ENCODE results near the gene FAM83E.
"Not testable (repeated sequence)": the region's sequence is repeated elsewhere in the genome, so short reads cannot be mapped to it uniquely, and the experiment has no call there.

Gene FAM83E

DNA sequence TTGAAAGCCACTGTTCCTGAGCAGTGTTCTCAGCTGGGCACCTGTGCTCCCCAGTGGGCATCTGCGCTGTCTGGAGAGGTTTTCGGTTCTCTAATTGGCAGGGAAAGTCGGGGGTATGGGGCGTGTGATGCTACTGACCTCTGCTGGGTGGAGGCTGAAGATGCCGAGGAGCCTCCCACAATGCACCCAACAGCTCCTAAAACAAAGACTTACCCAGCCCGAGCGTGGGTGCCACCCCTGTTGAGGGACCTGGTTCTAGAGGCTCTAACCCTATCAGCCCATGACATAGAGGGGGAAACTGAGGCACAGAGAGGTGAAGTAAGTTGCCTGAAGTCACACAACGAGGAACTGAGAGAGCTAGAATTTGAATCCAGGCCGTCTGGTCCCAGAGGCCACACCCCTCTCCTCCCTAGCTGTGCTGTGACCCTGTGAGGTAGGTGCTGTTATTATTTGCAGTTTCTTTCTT lies 6.0 kb downstream of the FAM83E start:
- DNase-seq: no peak

DNA sequence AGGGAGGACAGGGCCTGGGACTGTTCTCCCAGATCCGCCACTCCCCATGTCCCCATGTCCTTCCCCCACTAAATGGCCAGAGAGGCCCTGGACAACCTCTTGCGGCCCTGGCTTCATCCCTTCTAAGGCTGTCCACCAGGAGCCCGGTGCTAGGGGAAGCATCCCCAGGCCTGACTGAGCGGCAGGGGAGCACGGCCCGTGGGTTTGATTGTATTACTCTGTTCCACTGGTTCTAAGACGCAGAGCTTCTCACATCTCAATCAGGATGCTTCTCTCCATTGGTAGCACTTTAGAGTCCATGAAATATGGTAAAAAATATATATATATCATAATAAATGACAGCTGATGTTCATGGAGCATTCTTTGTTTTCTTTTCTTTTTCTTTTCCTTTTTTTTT lies 7.5 kb downstream of the FAM83E start:
- no peak for DNase-seq

DNA sequence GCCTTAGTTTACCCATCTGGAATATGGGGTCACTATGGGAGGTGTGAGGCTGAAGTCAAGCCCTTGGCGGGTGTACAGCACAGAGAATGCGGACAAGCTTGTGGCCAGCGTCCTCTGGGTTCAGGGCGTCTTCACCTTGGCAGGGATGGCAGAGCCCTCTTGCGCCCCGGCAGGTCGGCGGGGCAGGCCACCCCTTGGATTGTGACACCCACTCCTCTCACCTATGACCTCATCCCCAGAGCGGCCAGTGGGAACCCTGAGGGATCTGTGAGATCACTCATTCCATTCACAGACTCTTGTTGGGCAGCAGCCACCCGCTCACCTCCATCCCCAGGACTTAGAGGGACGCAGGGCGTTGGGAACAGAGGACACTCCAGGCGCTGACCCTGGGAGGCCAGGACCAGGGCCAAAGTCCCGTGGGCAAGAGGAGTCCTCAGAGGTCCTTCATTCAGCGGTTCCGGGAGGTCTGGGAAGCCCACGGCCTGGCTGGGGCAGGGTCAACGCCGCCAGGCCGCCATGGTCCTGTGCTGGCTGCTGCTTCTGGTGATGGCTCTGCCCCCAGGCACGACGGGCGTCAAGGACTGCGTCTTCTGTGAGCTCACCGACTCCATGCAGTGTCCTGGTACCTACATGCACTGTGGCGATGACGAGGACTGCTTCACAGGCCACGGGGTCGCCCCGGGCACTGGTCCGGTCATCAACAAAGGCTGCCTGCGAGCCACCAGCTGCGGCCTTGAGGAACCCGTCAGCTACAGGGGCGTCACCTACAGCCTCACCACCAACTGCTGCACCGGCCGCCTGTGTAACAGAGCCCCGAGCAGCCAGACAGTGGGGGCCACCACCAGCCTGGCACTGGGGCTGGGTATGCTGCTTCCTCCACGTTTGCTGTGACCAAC lies 8.2 kb downstream of the FAM83E start, which contains the start of gene SPACA4:
TSS of gene SPACA4 (plus strand) at position 280 of the 896 bp plus-strand sequence. CDS start at position 517, 237 bp downstream.
- no peak for DNase-seq

DNA sequence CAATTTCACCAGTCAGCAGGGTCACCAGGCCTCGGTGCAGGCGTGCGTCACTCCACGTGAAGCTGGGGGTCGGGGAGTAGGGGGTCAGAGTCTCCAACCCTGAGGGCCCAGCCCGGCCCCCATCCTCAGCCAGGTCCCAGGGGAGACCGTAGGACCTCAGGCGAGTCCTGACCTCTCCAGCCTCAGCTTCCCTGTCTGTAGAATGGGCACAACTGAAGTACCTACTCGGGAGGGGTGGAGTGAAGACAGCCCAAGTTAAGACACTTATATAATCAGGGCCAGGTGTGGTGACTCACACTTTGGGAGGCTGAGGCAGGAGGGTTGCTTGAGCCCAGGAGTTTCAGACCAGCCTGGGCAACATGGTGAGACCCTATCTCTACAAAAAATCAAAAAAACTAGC lies 11.0 kb downstream of the FAM83E start:
- no peak for DNase-seq

DNA sequence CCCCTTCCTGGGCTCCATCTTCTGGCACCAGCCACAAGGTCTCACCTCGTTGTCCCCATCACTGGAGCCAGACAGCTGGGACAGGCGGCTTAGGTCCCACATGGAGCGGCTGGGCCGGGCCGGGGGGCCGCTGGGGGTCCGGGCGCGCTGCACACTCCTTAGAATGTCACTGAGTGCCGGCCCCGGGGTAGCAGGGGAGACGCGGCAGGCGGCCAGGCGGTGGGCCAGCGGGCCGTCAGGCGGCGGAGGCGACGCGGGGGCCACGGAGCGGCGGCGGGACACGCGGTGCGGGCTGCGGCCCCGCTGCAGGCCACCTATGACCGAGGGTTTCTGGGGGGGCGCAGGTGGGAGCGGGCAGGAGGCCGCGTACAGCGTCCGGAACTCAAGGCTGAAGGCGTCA lies 11.4 kb downstream of the FAM83E start:
- DNase-seq: no peak

DNA sequence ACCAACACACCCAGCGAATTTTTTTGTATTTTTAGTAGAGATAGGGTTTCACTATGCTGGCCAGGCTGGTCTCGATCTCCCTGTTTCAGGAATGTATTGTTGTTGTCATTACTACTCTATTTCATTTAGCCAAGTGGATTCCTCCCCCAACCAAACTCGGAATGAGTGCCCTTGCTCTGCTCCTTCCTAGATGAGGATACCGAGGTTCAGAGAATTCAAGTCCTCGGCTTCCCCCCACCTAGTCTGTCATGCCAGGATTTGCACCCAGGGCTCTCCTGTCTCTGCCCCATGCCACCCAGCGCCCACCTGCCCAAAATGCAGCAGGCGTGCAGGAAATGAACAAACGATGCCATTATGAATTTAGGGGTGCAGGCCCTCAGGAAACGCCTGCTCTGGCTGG lies 11.9 kb downstream of the FAM83E start:
- no peak for DNase-seq

DNA sequence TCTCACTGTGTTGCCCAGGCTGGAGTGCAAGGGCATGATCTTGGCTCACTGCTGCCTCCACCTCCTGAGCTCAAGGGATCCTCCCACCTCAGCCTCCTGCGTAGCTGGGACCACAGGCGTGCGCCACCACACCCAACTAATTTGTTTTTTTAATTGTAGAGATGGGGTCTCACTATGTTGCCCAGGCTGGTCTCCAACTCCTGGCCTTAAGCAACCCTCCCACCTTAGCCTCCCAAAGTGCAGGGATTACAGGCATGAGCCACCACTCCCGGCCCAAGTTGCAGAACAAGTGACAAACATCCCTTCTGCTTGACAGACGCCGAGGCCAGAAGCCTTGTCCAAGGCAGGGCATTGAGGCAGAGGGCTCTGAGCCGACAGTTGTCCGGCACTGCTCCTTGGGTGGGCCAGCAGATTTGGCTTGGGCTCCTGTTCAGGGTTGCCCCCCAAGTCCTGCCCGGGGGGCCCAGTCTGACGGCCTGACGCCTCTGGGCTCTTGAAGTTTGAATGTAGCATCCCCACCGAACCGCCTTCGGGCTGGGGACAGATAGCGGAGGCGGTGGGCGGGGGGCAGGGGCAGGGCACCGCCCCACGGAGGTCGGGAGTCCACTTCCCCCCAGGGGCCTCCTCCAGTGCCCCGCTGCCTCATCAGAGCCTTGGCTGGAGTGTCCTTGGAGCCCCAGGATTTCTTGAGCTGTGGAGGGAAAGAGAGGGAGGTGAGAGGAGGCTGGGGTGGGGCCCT lies 14.0 kb downstream of the FAM83E start:
- no peak for DNase-seq

DNA sequence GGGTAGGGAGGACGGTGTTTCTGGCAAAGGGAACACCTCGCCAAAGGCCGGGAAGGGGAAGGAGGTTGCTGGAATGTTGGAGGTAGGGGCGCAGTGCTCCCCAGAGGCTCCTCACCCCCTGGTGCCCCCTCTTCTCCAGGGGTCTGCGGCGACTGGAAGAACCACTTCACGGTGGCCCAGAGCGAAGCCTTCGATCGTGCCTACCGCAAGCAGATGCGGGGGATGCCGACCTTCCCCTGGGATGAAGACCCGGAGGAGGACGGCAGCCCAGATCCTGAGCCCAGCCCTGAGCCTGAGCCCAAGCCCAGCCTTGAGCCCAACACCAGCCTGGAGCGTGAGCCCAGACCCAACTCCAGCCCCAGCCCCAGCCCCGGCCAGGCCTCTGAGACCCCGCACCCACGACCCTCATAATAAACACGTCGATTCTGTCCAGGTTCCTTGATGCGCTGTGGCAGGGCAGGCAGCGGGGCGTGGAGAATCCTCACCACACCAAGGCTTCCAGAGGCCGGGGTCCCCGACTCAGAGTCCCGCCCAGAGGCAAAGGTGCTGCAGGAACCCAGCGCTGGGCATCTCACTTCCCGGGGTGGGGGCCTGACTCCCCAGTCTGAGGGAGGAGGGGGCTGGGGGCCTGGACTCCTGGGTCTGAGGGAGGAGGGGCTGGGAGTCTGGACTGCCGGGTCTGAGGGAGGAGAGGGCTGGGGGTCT lies 15.7 kb downstream of the FAM83E start:
- no peak for DNase-seq

DNA sequence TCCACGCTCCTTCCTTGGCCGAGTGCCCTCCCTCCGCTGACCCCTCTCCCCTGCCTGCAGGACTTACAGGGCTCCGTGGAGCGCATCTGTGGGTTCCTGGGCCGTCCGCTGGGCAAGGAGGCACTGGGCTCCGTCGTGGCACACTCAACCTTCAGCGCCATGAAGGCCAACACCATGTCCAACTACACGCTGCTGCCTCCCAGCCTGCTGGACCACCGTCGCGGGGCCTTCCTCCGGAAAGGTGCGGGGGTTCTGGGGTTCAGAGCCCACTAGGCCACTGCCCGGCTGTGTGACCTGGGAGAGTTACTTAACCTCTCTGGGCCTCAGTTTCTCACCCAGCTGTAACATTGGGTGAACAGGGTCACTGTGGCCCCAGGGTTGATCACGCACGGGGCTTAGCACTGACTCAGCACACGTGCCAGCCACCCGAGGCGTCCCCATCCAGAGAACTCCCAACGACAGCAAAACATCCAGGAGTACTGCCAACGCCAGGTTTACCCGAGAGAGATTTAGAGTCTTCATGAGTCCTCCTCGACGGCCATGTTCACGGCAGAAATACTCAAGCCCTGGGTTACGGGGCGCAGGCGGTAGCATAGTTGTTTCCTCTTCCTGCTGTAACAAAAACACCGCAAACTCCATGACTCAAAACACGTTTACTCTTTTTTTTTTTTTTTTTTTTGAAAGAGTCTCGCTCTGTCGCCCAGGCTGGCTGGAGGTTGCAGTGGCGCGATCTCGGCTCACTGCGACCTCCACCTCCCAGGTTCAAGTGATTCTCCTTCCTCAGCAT lies 18.0 kb downstream of the FAM83E start:
- no peak for DNase-seq

DNA sequence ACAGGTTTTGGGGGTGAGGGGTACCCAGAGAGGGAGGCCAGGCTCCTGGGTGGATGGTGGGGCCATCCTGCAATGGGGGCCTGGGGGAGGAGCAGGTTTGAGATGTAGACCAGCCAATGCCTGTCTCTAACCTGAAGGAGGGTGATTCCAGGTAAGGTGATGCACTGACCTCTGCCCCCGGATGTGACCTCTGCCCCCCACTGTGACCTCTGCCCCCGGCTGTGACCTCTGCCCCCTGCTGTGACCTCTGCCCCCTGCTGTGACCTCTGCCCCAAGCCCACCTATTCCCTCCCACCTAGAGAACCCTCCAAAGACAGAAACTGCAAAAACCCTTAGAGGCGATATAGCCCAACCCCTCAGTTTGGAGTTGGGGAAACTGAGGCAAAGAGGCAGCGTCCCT lies 18.6 kb downstream of the FAM83E start:
- DNase-seq: no peak

DNA sequence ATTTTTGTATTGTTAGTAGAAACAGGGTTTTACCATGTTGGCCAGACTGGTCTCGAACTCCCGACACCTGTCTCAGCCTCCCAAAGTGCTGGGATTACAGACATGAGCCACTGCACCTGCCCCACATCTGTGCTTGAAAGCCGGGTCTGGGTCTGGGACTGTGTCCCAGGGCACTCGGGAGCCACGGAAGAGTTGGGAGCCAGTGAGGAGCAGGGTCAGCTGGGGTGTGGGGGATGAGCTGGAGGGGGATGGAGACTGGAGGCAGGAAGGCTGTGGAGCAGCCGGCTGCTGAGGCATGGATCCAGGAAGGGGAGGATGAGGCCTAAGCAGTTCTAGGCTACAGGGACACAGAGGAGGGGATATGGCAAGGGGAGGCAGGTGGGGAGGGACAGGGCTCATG lies 19.0 kb downstream of the FAM83E start:
- DNase-seq: no peak

DNA sequence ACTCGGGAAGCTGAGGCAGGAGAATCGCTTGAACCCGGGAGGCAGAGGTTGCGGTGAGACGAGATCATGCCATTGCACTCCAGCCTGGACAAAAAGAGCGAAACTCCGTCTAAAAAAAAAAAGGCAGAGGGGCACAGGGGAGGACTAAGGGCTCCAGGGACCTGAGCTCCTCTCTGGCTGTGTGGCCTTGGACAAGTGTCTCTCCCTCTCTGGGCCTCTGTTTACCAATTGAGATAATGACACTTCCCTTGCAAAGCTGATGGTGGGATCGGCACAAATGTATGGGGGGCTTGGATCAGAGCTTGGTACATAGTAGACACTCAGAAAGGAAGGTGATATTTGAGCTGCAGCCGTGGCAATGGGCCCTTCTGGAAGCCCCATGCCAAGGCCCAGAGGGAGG lies 19.7 kb downstream of the FAM83E start:
- no peak for DNase-seq

DNA sequence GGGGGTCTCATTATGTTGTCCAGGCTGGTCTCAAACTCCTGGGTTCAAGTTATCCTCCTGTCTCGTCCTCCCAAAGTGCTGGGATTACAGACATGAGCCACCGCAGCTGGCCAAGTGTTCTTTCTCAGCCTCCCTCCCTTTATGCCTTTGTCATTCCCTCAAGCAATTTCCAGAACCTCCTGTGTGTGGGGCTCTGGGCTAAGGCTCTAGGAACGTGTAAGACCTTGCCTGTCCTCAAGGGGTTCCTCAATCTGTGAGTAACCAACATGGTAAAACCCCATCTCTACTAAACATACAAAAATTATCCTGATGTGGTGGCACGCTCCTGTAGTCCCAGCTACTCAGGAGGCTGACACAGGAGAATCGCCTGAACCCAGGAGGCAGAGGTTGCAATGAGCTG lies 23.9 kb downstream of the FAM83E start:
- DNase-seq: no peak

DNA sequence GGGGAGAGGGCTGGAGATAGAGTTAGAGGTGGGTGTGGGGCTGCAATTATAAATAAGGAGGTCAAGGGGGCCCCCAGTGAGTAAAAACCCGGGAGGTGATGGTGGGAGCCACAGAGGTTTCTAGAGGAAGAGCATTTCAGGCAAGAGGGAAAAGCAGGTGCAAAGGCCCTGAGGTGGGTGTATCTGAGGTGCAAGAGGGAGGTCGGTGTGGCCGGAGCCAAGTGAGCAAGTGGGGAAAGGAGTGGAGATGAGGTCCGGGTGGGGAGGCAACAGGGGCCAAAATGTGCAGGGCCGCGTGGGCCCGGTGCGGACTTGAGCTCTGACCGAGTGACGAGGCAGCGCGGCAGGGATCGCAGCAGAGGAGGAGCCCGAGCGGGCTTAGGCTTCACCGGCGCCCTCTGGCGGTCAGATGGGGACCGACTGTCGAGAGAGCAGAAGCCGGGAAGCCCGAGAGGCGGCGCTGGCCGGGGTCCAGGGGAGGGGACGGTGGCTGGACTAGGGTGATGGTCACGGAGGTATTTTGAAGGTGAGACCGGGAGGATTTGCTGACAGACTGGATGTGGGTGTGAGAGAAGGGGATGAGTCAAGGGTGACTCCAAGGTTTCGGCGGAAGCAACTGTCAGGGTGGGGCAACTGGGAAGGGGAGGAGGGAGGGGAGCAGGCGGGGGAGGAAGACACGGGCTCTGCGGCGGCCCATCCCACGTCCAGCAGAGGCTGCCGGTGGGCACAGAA lies 26.0 kb downstream of the FAM83E start:
- no peak for DNase-seq

DNA sequence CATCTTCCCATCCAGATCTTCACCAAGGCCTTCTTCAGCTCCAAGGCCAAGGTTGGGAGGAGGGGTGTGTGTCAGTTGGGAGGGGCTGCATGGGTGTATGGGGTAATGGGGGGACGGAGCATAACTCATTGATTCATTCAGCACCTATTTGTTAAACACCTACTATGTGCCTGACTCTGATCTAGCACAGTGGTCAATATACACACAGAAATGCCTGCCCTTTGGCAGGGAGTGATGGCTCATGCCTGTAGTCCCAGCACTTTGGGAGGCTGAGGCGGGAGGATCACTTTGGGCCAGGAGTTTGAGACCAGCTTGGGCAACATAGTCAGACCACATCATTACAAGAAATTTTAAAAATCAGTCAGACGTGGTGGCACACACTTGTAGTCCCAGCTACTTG lies 27.5 kb downstream of the FAM83E start:
- DNase-seq: no peak

DNA sequence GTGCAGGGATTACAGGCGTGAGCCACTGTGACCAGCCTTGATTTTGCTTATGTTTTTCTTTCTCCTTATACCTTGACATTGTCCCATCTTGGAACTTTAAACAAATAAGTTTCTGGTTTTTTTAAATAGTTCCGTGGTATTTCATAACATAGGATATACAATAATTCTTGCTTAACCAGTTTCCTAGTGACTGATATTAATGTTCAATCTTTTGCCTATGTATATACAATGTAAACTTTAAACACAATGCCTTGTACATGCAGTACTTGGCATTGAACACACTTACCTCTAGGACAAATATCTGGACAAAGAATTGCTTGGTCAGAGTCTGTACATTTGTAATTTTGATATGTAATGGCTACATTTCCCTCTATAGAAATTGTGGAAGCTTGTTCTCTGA lies 32.7 kb downstream of the FAM83E start:
- no peak for DNase-seq

DNA sequence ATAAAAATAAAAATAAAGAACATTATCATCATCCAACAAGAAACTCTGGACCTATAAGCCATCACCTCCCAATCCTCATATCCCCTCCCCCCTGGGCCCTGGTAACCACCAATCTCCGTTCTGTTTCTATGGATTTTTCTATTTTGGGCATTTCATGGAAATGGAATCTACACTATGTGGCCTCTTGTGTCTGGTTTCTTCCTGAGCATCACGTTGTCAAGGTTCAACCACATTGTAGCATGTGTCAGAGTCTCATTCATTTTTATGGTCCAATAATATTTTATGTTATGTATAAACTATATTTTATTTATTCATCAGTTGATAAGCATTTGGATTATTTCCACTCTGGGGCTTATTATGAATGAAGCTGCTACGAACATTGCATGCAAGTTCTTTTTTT lies 36.0 kb downstream of the FAM83E start:
- DNase-seq: no peak

DNA sequence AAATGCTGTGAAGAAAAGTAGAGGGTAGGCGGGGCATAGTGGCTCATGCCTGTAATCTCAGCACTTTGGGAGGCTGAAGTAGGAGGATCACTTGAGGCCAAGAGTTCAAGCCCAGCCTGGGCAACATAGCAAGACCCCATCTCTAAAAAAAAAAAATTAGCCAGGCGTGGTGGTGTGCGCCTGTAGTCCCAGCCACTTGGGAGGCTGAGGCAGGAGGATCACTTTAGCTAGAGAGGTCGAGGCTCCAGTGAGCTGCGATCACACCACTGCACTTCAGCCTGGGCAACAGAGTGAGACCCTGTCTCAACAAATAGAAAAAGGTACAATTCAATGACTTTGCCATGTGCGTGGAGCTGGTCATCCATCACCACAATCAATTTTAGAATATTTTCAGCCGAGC lies 37.0 kb downstream of the FAM83E start:
- not testable (repeated sequence) for DNase-seq

DNA sequence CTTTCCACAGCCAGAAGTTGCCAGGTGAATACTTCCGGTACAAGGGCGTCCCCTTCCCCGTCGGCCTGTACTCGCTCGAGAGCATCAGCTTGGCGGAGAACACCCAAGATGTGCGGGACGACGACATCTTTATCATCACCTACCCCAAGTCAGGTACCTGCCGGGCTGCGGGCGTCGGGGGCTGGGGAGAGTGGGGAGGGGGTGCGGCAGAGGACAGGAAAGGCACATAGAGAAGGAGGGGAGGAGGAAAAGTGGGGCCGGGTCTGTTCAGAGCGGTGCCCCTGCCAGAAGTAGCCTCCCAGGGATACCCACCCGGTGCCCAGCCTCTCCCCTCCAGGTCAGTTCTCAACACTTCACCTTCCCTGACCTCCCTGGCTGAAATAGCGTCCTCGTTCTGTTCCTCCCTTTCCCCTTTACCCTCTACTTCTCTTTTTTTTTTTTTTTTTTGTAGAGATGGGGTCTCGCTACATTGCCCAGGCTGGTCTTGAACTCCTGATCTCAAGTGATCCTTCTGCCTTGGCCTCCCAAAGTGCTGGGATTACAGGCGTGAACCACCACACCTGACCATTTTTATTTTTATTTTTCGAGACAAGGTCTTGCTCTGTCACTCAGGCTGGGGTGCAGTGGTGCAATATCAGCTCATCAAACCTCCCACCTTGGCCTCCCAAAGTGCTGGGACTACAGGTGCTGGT lies 38.8 kb downstream of the FAM83E start:
- no peak for DNase-seq

DNA sequence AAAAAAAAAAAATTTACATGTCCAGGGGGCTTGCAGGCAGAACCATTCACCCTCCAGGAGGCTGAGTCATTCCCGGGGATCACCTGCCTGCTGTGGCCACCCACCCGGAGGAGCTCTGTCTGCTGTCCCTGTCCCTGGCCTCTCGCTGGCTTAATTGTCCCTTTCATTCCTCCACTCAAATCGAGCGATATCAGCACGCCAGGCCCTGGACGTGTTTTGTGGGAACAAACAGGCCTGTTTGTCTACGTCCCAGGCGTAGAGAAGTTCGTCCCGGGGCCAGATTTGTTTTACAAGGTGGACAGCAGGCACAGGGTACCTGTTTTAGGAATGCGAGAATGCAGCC lies 41.7 kb downstream of the FAM83E start:
- no peak for DNase-seq

DNA sequence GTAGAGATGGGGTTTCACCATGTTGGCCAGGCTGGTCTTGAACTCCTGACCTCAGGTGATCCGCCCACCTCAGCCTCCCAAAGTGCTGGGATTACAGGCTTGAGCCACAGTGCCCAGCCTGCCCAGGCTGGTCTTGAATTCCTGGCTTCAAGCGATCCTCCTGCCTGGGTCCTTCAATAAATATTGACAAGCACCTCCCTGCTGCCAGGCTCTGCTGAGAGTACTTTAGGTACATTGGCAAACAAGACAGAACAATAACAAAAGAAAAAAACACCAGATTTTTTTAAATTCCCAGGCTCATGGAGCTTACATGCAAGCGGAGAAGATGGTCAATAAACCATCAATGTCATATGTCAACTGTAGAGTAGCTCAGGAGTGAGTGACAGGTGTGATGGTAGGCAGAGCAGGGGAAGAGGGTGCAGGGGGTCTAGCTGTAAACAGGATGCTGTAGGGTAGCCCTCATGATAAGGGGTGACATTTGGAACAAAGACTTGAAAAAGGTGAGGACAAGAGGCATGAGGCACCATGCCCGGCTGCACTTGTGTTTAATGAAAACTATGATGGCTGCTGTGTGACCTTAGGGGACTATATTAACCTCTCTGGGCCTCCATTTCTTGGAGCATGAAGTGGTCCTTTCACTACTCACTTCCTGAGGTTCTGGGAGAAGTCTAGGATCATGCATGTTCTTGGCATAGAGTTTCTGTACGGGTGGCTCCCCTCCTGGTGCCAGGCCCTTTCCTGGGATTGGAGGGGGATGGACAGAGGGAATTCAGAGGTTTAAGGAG lies 43.3 kb downstream of the FAM83E start:
- DNase-seq: no peak

Measured in NCI-H187 treated with DMSO at 0.1 percent for 48 hours (cell line).